M059J (cell line): ENCODE results near the gene PTPN18. TPM values are rescaled to one million over a fixed set of nuclear protein-coding genes. Genes with fewer than 3 reads are reported as not detected.
"Not testable (repeated sequence)": the region's sequence is repeated elsewhere in the genome, so short reads cannot be mapped to it uniquely, and the experiment has no call there.

Experiments used
- DNase-seq: peaks from one replicate; pipeline ENCODE4 v3.0.0-alpha.2; 2012; ENCODE audit warnings: low read depth
- total RNA-seq: library from RNA; depleted of rRNA; stranded (reverse); fragments of >200 nt; shearing (Covaris generic); gene quantifications from 2 replicates; pipeline ENCODE4 v1.2.3, GENCODE V29; 2014; rRNA removed

PTPN18 gene, protein sequence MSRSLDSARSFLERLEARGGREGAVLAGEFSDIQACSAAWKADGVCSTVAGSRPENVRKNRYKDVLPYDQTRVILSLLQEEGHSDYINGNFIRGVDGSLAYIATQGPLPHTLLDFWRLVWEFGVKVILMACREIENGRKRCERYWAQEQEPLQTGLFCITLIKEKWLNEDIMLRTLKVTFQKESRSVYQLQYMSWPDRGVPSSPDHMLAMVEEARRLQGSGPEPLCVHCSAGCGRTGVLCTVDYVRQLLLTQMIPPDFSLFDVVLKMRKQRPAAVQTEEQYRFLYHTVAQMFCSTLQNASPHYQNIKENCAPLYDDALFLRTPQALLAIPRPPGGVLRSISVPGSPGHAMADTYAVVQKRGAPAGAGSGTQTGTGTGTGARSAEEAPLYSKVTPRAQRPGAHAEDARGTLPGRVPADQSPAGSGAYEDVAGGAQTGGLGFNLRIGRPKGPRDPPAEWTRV
- 16.5 and 19.0 TPM in 2 replicates for total RNA-seq

DNA sequence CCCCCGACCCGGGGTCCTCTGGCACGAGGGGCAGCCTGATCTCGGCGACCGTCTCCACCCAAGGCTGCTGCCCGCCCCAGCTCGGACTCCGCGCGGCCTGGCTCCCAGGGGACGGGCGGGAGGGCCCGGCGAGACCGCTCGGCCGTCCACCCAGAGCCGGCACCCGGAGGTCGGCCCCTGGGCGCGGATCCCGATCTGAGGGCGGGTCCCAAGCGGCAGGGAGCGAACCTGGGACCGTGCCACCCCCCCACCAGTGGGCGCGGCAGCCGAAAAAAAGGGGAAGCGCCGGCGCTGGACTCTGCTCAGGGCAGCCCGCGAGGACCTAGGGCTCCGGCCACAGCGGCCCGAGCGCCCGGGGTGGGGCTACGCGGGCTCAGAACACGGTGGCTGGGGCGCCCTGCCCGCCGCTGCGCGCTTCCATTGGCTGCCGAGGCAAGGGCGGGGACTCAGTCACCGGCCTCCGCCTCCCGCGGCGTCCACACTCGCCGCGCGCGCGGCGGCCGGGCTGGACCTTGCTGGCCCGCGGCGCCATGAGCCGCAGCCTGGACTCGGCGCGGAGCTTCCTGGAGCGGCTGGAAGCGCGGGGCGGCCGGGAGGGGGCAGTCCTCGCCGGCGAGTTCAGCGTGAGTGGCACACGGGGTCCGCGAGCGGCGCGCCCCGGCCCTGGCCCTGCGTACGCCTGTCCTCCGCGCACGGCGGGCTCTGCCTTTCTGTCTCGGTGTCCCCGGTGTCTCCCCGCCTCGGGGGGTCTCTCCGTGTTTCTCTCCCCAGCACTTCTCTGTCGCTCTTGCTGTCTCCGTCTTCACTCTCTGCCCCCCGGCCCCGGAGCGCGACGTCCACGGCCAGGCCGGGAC, at the start of gene PTPN18:
Gene PTPN18 (plus strand): TSS at position 479 of the 854 bp plus-strand sequence. CDS start 52 bp downstream, at position 531.
- peak; percentile 86 for DNase-seq

DNA sequence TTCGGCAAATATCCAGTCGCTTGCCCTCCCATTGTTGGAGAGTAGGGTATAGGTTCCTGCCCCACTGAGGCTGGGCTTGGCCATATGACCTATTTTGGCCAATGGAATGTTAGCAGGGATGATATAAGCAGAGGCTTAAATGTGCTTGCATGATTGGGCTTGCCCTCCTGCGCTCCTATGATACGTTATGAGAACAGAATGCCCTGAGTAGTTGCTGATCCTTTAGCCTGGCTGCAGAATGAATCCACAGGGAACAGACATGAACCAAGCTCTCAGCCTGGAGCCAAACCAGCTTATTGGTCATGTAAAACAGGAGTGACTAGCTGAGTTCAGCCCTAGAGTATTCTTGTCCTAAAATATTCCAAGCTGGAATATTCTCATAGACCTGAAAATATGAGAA, 48.0 kb upstream of the PTPN18 start:
- no peak for DNase-seq

DNA sequence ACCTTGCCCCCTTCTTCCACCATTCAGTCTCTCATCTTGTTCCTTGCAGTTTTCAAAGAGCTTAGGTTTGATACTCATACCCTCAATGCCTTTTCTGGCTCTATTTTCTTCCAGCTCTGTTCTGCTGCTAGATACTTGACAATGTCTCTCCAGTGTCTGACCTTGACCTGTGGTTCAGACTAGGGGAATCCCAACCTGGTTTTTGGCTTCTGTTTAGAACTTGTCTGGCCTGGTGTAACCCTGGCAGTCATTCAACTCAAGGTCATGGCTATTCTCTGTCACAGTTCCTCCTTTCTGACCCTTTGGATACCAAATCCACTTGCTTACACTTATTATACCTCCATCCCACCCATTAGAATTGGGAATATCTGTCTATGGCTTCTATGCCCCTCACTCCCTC, 45.0 kb upstream of the PTPN18 start:
- DNase-seq = no peak

DNA sequence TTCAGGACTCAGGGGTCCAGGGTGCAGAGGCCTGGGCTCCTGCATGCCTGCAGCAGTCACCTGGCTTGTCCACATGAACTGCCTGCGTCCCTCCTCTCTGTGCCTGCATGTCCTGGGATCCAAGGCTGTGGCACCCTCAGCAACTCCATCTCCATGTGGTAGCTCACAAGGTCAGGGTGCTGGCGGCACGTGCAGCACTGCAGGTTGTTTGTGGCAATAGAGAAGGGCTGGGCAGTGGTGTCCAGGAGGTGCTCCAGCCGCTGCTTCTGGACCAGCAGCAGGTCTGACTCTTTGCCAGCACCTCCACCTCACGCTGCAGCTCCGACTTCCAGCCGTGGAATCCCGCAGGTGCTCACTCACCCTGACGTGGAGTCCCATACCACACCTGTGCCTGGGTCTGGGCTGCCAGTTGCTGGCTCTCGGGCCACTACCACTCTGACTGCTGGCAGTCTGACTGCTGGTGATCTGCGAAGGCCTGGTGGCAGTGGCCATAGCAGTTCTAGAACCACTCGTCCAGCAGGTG, 42.0 kb upstream of the PTPN18 start:
- no peak for DNase-seq

DNA sequence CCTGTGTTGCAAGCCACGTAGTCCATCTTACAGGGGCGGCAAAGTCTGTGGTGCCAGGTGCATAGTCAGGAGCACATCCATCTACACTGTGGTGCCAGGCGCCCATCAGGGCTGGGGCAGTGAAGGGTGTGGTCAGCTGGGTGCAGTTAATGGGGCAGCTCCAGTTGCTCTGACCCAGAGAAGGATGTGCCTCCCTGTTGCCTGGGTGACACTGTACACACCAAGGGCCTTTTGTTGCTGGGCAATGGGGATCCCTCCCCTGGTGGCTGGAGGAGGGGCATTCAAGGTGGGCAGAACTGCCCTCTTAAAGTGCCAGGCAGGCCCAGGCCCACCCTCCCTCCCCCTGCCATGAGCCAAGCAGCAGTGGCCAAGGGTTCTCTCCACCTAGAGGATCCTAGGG, 41.5 kb upstream of the PTPN18 start:
- no peak for DNase-seq

DNA sequence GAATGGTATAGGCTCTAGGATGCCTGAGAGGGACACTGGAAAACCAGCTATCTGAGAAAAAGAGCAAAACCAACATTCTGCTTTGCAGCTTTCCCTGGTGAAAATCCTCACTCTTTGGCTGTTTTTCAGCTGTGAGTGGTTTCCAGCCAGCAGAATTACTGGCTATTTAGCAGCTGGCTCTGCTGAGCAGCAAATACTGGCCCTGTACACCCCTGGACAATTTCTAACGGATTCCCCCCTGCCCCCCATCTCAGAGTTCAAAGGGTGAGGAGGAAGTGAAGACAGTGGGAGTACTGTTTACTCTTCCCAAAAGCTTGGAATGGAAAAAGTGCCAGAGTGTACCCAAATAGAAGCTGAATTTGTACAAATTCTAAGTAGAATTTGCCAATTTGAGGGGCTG, 39.3 kb upstream of the PTPN18 start:
- no peak for DNase-seq

DNA sequence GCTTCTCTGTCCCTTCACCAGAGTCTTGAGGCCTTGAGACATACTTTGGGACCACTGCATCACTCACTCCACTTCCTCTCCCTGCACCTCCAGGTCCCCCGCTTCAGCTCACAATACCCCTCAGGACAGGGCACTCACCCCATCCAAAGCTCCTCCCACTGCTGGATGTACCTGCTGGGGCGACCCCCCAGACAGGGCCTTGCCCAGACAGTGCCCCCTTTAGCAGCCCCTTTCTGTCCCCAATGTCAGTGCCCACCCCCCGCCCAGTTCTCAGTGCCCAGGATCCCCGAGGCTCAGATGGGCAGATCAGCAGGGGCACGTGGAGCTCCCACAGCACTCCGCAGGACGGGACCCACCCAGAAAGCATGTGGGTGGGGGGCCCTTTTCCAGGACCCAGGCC, 37.0 kb upstream of the PTPN18 start:
- DNase-seq = no peak

DNA sequence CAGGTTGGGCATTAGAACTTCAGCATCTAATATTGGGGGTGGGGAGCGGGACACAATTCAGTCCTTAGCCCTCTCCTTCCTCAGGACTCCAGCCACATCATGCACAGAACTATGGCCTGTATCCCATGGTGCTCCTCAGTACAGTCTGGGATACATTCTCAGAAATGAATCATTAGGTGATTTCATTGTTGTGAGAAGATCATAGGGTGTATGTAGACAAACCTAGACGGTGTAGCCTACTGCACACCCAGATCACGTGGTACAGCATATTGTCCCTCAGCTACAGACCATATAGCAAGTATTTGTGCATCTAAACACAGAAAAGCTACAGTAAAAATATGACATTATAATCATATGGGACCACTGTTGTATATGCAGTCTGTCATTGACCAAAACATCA, 36.3 kb upstream of the PTPN18 start:
- DNase-seq = no peak

DNA sequence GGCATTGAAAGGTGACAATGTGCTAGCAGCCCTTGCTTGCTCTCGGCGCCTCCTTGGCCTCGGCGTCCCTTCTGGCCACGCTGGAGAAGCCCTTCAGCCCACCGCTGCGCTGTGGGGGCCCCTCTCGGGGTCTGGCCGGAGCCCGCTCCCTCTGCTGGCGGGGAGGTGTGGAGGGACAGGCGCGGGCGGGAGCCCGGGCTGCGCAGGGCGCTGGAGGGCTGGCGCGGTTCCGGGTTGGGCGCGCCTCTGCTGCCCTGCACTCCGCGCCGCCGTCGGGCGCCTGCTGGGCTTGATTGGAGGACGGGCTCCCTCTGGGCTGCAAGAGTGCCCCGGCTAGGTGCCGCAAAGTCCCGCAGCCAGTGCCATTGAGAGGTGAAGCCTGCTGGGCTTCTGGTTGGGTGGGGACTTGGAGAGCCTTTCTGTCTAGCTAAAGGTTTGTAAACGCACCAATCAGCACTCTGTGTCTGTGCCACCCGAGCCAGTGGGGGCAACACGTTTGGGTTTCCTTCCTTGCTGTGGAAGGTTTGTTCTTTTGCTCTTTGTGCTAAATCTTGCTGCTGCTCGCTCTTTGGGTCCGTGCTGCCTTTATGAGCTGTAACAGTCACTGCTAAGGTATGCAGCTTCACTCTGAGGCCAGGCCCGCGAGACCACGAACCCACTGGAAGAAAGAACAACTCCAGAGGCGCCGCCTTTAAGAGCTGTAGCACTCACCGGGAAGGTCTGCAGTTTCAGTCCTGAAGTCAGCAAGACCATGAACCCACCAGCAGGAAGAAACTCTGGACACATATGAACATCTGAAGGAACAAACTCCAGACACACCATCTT, 27.9 kb upstream of the PTPN18 start:
- peak; percentile 80 for DNase-seq

DNA sequence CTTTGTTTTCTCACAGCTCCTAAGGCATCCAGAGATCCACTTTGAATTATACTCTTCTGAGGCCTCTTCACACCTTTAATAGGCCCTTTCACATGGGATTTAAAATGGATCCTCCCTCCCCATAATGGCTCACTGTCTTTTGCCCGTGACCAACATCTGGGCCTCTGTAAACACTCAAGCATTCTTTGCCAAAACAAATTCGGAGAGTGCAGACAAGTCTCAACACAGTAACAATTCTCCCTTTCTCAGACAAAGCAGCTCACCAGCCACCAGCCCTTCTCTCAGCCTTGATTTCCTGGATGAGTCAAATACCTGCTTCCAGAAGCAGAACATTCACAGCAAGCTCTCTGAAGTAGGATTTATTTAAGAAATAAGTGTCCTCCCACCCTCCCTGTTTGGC, 27.1 kb upstream of the PTPN18 start:
- peak; percentile 18 for DNase-seq

DNA sequence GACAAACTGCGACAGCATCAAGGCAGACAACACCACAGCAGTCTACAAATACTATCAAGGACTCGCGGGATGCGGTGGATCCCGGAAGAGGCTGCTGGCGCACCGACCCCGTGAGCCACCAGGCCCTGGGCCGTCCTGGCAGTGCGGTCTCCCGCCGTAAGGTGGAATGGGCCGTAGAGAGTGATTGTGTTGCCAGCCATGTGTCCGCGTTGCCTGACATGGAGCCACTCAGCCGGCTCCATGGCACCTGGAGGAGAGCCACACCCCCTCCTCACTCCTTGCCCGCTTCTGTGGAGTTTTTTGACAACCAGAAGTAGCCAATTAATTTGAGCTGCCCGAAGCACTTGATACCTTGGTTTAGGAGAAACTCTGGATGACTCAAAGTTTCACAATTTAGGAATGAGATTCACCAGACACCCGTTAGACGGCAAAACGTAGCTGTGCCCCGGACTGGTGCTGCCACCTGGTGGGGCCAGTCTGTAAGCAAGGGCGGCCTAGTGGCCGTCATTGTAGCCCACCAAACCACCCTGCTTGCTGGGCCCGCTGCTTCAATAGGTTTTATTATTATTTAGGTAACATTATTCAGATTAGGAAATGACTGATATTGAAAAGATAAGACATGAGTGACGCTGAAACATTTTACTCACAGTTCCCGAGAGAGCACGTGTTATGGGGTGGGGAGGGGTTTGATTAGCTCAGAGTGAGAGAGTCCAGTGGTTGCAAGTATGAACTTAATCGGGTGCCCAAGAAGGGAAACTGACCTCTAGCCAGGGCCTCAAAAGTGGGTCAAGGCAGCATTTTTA, 23.4 kb upstream of the PTPN18 start:
- DNase-seq = peak; percentile 72

DNA sequence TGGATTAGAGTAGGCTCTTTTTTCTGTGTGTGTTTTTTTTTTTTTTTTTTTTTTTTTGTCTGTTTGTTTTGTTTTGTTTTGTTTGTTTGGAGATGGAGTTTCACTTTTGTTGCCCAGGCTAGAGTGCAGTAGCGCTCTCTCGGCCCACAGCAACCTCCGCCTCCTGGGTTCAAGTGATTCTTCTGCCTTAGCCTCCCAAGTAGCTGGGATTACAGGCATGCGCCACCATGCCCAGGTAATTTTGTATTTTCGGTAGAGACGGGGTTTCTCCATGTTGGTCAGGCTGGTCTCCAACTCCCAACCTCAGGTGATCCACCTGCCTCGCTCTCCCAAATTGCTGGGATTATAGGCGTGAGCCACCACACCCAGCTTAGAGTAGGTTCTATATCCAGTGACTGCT, 22.6 kb upstream of the PTPN18 start:
- not testable (repeated sequence) for DNase-seq

DNA sequence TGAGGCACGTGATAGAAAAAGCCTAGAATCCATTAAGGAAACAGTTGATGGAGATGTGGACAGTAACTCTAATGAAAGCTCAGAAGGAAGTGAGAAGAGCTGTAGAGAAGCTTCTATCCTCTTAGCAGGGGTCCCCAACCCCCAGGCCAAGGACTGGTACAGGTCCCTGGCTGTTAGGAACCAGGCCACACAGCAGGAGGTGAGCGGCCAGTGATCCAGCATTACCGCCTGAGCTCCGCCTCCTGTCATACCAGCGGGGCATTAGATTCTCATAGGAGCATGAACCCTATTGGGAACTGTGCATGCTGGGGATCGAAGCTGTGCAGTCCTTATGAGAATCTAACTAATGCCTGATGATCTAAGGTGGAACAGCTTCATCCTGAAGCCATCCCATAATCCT, 21.8 kb upstream of the PTPN18 start:
- DNase-seq = no peak

DNA sequence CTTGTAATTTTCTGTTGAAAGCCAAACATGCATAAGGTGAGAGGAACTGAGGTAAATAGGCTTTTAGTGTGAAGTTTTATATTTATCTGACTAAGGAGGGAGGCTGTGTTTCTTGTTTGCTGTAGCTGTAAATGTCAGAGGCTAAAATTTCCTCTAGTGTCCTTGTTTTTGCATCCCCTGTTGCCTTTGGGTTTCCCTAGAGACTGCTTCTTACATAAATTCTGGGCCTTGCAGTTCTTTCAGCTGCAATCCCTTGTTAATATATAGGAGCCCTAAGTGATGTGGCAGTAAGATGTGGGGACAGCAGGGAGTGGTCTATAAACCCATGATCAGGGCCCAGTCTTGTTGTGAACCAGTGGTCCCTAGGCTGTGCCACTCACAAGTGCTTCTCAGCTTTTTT, 20.6 kb upstream of the PTPN18 start:
- DNase-seq = no peak

DNA sequence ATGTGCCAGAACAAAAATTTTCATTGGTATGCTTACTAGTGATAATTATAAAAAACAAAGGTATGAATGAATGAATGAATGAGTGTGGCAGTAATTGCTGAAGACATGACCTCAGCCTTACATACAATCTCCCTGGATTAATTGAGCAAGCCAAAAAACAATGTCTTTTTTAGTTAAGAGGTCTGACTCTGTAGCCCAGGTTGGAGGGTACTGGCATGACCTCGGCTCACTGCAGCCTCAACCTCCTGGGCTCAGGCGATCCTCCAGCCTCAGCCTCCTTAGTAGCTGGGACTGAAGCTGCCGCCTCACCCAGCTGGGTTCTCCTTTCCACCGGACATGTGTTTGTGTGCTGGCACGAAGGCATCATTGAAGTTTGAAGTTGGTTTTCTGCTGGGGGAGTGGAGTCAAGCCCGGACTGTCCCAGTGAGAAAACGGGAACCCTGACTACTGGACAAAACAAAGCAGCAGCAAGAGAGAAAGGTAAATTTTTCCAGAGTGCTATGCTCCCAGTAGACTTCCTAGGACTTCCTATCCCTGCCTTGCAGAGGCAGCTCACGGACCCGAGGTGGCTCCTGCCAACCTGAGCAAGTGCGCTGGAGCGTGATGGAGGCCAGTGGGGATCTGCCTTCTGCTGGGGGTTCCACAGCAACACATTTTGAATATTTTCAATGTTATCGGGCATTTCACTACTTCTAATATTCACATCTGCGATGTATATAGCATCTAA, 19.5 kb upstream of the PTPN18 start:
- no peak for DNase-seq

DNA sequence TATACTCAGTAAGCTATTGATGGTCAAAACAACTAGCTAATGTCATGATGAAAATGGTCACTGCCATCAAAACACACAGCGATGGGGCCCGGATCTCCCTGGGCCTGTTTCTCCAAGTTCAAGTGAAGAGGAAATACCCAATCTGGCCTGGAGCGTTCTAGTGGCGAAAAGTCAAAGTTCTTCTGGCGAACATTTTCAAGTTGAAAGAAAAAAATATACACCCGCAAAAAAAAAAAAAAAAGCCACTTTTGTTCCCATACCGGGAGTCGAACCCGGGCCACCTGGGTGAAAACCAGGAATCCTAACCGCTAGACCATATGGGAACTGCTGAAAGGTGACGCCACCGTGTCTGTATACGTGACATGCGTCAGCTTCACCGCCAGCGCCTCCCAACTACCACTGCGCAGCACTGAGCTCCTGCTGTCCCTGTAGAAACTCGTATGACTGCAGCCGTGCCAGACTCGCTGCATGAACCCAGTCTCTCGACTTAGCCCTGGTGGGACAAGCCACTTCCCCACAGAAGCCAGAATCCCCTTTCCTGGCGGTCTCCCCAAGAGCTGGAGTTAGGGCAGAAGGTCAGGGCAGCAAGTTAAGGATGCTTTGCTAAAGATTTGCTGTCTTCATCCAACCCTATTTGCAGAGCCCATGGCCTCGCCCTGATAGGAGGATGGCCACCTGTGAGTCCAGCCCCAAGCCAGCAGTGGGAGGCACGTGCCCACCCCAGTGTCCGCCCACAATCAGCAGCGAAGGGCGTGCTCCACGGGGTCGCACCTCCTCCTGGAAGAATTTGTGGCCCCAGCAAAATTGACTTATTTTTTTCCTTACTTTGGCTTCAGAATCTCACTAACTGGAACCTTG, 18.8 kb upstream of the PTPN18 start:
- DNase-seq = no peak

DNA sequence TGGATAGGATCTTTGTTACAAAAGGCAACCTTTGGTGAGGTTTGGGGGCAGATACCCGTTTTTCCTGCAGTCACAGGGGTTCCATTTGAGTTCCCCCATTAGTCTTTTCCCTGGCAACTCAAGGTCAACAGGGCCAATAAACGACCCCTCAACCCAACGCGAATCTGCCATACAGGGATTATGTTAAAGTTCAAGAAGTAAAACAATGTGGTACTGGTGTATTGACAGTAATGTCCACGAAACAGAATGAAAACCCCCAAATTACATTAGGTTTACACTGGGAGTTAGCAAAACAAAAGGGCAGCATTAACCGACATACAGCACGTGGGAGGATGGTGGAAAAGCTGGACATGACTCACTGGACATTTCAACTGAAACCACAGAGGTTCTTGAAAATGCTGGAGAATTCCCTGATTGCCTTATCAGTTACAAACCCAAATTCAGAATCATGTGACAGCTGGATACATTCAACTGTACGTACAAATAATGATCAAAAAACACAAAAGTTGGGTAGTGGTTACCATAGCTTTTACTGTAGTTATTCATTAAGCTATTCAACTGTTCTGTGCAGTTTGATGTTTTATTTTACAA, 18.0 kb upstream of the PTPN18 start:
- peak; percentile 67 for DNase-seq

DNA sequence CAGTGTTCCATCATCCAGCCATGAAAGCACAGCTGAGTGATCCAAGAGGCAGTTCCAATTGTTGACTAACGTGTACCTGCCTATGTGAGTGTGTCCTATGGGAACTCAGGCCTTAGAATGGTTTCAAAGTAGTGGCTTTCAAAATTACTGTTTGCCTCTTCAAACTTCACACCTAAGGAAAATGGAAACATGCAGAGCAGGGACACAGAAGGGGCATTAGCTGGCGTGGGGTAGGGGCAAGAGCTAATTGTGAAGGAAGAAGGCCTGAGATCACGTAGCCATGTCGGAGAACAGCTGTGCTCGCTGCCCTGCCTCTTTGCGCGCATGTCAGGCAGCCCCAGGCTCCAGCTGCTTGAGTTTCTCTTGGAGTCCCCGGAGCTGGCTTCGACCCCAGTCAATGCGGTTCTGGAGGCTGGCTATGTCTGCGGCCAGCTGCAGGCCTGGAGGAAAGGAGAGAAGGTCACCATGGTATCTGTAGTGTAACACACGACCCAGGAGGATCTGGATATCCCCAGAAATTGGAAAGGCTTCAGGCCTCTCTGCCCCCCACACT, 17.0 kb upstream of the PTPN18 start:
- DNase-seq = no peak
